HG03025 (cell line): ENCODE data around the gene SYNPO.

Experiments
- ATAC-seq: cut with Tn5 transposase; IDR thresholded peaks from one replicate; pipeline ENCODE4 v1.9.1; 2021; ENCODE audit warnings: mild to moderate bottlenecking, moderate library complexity; ENCODE audit not compliant: unreplicated experiment, low FRiP score

SYNPO gene

DNA sequence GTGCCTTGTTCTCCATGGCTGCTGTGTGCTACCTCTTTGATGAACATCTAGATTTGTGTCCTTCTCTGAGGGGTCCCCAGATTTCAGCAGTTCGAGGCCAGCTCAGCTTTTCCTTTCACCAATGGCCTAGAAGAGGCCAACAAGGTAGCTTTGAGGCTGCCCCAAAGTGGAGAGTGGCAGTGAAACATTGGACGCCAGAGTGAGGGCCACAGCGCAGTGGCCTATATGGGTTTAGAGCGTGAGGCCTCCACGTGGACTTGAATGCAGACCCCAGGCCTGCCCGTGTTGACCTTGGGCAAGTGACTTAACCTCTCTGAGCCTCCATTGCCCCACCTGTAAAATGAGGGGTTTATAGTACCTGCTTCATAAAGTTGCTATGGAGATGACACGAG lies 32.4 kb downstream of the SYNPO start:
- ATAC-seq, result no peak

DNA sequence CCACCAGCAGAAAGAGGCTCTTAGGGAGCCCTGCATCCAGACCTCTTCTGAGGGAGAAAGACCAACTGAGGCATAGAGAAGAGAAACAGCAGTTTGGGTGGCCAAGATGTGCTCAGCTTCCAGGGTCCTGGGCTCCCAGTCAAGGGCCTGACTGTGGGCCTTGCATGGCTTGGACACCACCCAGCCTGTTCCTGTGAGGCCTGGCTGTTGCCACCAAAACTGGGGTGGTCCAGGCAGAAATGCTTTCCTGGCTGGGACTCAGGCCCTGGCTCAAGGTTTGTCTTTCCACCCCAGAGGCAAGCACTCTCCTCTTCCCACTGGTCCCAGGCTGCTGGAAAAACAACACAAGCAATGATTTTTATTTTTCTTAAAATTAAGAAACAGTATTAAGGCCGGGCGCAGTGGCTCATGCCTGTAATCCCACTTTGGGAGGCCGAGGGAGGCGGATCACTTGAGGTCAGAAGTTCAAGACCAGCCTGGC lies 33.9 kb downstream of the SYNPO start:
- no peak for ATAC-seq

DNA sequence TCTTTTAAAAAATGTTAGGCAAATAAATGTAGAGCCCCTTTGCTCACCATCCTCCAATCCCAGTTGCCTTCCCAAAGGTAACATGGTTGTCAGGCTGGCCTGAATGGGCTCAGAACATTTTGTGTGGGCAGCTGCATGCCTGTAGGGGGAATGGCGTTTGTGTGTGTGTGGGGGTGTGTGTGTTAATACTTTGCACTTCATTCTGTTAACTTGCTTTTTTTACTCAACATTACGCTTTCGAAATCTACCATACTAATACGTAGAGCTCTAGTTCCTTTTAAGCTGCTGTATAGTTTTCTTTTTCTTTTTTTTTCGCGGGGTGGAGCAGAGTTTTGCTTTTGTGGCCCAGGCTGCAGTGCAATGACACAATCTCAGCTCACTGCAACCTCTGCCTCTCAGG lies 34.6 kb downstream of the SYNPO start:
- no peak for ATAC-seq

DNA sequence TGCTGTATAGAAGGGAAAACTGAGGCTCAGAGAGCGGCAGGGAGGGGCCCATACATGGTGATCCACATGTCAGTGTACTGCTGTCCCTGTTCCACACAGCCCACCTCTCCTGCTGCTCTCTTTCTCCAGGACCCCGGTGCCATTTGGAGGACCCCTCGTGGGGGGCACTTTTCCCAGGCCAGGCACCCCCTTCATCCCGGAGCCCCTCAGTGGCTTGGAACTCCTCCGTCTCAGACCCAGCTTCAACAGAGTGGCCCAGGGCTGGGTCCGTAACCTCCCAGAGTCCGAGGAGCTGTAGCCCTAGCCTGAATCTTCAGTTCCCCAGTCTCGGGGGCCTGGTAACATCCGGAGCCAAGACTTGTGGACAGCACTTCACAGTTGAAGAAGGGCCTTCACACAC lies 36.1 kb downstream of the SYNPO start:
- no peak for ATAC-seq

DNA sequence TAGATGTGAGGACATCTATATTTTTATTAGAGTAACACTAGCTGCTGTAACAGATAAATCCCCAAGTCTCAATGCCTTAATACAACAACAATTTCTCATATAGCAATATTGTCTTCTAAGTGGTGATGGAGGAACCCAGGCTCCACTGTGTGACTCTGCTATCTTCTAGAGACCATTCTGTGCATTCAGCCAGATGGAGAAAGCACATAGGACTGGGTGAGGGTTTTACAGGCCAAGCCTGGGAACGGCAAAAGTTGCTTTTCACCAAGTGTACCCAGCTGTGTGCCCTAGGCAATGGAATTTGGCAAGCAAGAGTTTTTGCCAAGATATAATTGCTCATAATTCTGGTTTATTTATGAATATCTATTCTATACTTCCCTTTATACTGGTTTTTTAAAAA lies 48.7 kb downstream of the SYNPO start:
- no peak for ATAC-seq

DNA sequence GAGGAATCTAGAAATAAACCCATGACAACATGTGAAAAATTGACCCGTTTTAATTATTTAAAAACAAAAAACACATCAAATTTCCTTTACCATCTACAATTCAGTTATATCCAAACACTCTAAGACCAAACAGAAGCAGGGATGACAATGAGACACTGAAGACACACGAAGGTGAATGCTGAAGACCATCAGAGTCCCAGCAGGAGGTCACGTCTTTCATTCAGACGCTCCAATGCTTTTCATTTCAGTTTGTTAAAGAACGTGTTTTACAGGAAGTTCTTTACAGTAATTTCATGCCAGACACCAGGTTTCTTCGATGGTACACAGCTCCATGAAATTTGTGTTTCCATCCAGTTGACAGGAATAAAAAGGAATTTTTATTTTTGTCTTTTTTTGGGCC lies 50.3 kb downstream of the SYNPO start:
- ATAC-seq, result no peak

DNA sequence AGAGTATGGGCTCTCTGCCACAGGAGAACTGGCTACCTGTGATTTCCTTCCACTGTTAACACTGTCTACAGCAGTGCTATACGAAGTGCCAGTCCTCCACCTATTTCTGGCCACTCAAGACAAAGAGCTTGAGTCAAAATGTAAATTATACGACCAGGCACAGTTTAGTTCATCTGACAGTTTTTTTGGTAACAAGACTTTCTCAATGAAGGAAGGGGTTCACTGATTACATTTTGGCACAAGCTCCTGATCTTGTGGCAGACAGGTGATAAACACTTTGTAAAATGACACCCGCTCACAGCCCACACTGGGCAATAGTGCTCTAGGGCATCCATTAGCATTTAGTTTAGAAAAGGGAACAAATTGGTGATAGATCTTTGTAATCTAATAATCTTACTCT lies 51.8 kb downstream of the SYNPO start:
- no peak for ATAC-seq

DNA sequence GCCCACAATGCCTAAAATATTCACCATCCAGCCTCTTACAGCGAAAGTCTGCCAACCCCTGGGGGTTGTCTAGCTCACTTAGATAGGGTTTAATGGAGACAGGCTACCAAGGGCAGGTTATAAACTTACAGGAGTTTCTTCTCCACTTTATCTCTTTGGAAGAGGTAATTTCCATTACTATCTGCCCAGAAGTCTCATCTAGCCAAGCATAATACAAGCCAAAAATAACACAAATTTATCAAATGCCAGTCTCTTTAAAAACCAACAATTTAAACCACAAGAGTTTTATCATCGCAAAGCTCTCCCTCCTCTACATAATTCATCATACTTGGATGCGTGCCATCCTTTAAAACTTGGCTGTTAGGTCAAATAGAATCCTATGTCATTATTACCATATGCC lies 54.2 kb downstream of the SYNPO start:
- ATAC-seq, result no peak

DNA sequence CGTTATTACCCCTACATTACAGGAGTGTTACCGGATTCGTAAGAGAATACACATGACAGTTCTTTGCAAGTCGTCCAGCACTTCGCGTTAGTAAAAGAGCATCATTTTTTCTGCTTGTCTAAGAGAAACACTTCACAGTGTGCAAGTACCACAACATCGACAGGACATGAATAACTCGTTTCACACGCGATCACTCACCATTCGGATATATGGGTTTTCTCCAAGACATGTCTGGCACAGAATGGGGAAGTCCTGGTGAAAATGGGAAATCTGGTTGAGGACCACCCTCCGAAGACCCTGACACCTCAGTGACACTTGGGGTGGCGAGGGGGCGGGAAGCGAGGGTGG lies 59.8 kb downstream of the SYNPO start:
- ATAC-seq, result no peak

DNA sequence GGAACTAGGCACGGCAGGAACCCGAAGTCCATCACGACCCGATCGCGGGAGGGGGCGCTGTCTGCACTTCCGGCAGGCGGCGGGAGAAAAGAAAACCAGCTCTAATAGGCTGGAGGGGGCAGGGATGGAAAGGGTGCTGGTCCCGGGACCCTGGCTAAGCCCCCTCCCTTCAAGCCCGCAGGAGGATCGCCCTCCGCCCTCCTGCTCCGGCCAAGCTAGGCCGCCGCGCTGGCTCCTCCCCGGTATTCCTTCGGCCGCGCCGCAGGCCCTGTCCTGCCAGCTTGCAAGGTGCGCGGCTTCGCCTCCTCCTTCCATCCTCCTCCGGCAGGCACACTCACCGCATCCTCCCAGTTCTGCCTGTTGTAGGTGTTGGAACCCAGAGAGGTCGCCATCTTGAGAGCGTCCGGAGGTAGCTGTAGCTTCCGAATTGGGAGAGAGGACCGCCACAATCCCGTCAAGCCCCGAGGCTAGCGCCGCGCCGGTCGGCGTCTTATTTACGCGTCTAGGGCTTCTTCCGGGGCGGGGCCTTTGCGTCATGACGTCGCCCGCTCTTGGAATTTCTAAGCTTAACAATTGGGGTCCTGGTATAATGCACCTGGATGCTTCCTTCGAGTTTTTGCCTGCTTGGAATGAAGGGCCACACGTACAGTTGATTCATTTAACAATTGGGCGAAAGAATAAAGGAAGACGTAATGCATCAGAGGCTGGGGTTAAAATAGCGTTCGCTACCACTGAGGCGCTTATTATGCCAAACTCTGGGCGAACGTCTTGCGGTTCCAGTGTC lies 60.3 kb downstream of the SYNPO start, which contains the start of gene RBM22:
Gene RBM22, minus strand, starts transcription at position 469 of the 784 bp plus-strand sequence. Its CDS starts 77 bp downstream, at position 392.
- peak; percentile 96 for ATAC-seq

DNA sequence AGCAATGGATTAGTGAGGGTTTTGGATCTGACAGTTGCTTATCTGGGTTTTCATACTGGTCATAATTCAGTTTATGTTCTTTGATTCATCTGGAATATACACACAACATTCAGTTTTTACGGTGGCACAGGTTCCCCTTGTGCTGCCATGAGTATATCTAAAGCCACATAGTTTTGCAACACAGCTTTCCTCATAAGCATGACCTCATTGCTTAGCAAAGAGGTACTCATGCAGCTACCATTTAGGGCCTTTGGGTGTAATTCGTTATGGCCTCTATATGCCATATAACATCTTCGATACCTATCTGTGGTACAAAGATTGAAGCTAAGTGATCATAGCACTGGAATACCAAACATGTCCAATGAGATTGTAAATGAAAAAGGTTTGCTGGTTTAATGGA lies 63.3 kb downstream of the SYNPO start:
- ATAC-seq, result no peak

DNA sequence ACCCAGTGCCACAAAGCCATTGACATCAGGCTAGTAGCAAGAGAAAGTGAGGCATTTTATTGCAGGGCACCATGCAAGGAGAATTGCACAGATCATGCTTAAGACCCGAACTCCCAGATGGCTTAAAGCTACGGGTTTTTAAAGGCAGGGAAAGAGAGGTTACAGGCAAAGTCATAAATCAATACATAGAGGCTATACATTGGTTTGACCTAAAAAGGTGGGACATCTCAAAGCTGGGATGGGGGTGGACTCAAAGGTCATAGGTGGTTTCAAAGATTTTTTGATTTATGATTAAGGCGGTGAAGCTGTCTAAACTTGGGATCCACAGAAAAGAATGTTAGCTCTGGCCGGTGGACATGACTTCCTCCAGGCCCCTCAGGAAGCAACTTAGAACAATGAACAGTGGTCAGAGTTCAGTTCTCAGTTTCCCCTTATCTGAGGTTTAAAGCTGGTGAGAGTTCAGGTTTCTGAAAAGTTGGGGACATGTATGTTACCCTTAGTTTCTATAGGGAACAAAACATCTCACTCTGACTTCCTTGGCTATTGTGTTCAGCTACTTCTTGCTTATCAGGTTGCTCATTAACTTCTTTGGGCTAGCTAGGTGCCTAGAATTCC lies 66.4 kb downstream of the SYNPO start:
- no peak for ATAC-seq
